Neutrophil (primary cell): Measurements from ENCODE around the gene SLC25A36.

ENCODE experiments used
- H3K27ac ChIP-seq: fragments of 200-600 bp; sonication (generic); 2 replicates; pipeline ENCODE4 v1.5.1; 2016; ENCODE audit warnings: mild to moderate bottlenecking, moderate library complexity
- H3K27me3 ChIP-seq: fragments of 200-600 bp; sonication (generic); 2 replicates; pipeline ENCODE4 v1.6.0; 2016; ENCODE audit warnings: mild to moderate bottlenecking
- H3K36me3 ChIP-seq: fragments of 200-600 bp; sonication (generic); 2 replicates; pipeline ENCODE4 v1.5.1; 2017
- H3K4me1 ChIP-seq, 2 experiments: fragments of 200-600 bp in 1 of 2; sonication (generic) in 1 of 2; 1 replicate in 1 of 2; 2 replicates in 1 of 2; pipeline versions ENCODE4 v1.5.1 to v1.6.1; 2013 to 2016; ENCODE audit warnings: low read depth in 1 of 2, low read length in 1 of 2, mild to moderate bottlenecking in 1 of 2, moderate library complexity in 1 of 2; ENCODE audit not compliant: control insufficient read depth in 1 of 2, insufficient read depth in 1 of 2
- H3K4me3 ChIP-seq, 2 experiments: fragments of 200-600 bp in 1 of 2; sonication (generic) in 1 of 2; 1 replicate in 1 of 2; 2 replicates in 1 of 2; pipeline ENCODE4 v1.5.1; 2013 to 2016; ENCODE audit warnings: low read depth in 1 of 2, low read length in 1 of 2, mild to moderate bottlenecking in 1 of 2, moderate library complexity in 1 of 2
- H3K9me3 ChIP-seq: fragments of 200-600 bp; sonication (generic); 2 replicates; pipeline ENCODE4 v1.5.1; 2016
- CTCF ChIP-seq: fragments of 200-600 bp; sonication (generic); IDR thresholded peaks from 2 replicates; pipeline ENCODE4 v1.5.1; 2016; ENCODE audit warnings: antibody characterized with exemption

SLC25A36 gene

DNA sequence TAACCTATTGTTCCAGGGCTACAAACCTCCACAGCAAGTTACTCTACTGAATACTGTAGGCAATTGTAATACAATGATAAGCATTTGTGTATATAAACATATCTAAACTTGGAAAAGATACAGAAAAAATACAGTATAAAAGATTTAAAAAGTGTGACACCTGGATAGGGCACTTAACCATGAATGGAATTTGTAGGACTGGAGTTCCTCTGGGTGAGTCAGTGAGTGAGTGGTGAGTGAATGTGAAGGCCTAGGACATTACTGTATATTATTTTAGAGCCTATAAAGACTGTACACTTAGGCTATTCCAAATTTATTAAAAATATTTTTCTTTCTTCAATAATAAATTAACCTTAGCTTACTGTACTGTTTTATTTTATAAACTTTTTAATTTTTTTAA is 38.4 kb upstream of the SLC25A36 start:
- no peak overlapping the region for H3K27ac ChIP-seq
- no peaks in the 10 kb centered on the region for H3K36me3 ChIP-seq
- H3K27me3 ChIP-seq: no peaks in the 10 kb centered on the region
- no peaks in the 10 kb centered on the region for H3K9me3 ChIP-seq
- TF ChIP-seq CTCF: no peak
- H3K4me1 ChIP-seq: peaks cover 10 to 21% of the 10 kb centered on the region in 2 experiments
- H3K4me3 ChIP-seq: no peak overlapping the region

- H3K36me3 ChIP-seq: no peaks in the 10 kb centered on the region
Measured at GRCh38 chr3:140904521-140904920, 37.1 kb upstream of the SLC25A36 start.

DNA sequence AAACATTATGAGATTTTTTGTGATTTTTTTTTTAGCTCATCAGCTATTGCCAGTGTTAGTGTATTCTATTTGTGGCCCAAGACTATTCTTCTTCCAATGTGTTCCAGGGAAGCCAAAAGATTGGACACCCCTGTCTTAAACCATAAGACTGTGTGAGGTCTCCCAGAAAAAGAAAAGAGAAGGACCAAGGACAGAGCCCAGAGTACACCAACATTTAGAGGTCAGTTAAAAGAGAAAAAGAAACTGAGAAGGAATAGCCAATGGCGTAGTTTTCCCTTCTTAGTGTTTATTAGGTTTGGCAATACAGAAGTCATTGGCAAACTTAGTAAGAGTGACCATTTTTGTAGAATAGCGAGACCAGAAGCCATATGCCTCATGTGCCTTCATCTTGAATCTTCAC is 36.1 kb upstream of the SLC25A36 start:
- no peak for TF ChIP-seq CTCF
- H3K9me3 ChIP-seq: no peaks in the 10 kb centered on the region
- H3K4me1 ChIP-seq: peaks cover 12 to 28% of the 10 kb centered on the region in 2 experiments
- no peaks in the 10 kb centered on the region for H3K27me3 ChIP-seq
- no peaks in the 10 kb centered on the region for H3K36me3 ChIP-seq
- H3K4me3 ChIP-seq: no peak overlapping the region
- no peak overlapping the region for H3K27ac ChIP-seq

More at GRCh38 chr3:140904521-140904920, 37.1 kb upstream of the SLC25A36 start:
- Histone ChIP-seq H3K4me1 (peaks cover 12 to 28% of the 10 kb centered on the region in 2 experiments), H3K9me3 (no peaks in the 10 kb centered on the region), H3K27ac (no peak overlapping the region), H3K27me3 (no peaks in the 10 kb centered on the region), H3K4me3 (no peak overlapping the region)
- TF ChIP-seq CTCF: no peak

GRCh38 chr3:140906785-140907184 is 34.9 kb upstream of the SLC25A36 start:
- H3K27ac ChIP-seq: no peak overlapping the region
- H3K36me3 ChIP-seq: no peaks in the 10 kb centered on the region
- H3K27me3 ChIP-seq: no peaks in the 10 kb centered on the region
- H3K4me3 ChIP-seq: no peak overlapping the region
- no peaks in the 10 kb centered on the region for H3K9me3 ChIP-seq
- peaks cover 12 to 28% of the 10 kb centered on the region in 2 experiments for H3K4me1 ChIP-seq
- no peak for TF ChIP-seq CTCF

- H3K36me3 ChIP-seq: no peaks in the 10 kb centered on the region
- TF ChIP-seq CTCF: no peak
- H3K9me3 ChIP-seq: no peaks in the 10 kb centered on the region
- H3K4me3 ChIP-seq: no peak overlapping the region
- peaks cover 12 to 42% of the 10 kb centered on the region in 2 experiments for H3K4me1 ChIP-seq
- H3K27ac ChIP-seq: no peak overlapping the region
- H3K27me3 ChIP-seq: no peaks in the 10 kb centered on the region
Measured at GRCh38 chr3:140910860-140911259, 30.8 kb upstream of the SLC25A36 start.

DNA sequence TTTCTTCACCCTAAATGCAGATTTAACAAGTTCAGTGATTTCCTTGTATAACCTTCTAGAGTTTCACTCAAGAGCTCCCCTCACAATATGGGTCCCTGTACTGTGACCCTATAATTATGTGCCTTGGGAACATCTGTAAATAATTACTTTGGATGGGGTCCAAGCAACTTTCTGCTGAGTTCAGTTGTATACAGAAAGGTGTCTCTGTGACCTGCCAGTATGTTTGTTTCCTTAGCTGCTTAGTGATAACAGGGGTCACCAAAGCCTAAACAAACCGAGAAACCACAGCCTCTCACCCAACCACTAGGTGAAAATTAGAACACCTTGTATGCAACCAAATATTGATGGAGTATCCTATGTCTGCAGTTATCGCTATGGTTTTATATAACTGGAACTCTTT is 29.8 kb upstream of the SLC25A36 start:
- Histone ChIP-seq H3K27me3 (no peaks in the 10 kb centered on the region), H3K4me3 (no peak overlapping the region), H3K36me3 (no peaks in the 10 kb centered on the region), H3K4me1 (peaks cover 7 to 35% of the 10 kb centered on the region in 2 experiments), H3K9me3 (no peaks in the 10 kb centered on the region), H3K27ac (no peak overlapping the region)
- no peak for TF ChIP-seq CTCF
